PC-3 (cell line): Measurements from ENCODE around the gene PTPRE. TPM values are rescaled to one million over a fixed set of nuclear protein-coding genes. Genes with fewer than 3 reads are reported as not detected.

ENCODE experiments used
- ATAC-seq: fragments of 200-7000 bp; cut with Tn5 transposase; 2 replicates; pipeline ENCODE4 v1.9.1; 2020; ENCODE audit warnings: mild to moderate bottlenecking, moderate library complexity
- BruUV-seq: library from RNA; stranded (reverse); fragments of 400-500 nt; replicated peaks from 2 replicates; lab custom pipeline; 2021; lab: Mats Ljungman, UMichigan
- CTCF ChIA-PET: fragments of 300-600 bp; sonication (Branson Sonifier 250); formaldehyde crosslinking; loops from one replicate; lab custom pipeline; 2022; ENCODE audit warnings: antibody characterized with exemption; lab: Charles Lee
- POLR2A ChIA-PET: fragments of 300-600 bp; sonication (Branson Sonifier 250); formaldehyde crosslinking; loops from one replicate; lab custom pipeline; 2022; ENCODE audit warnings: antibody characterized with exemption; ENCODE audit not compliant: unreplicated experiment; lab: Charles Lee
- DNase-seq: peaks from one replicate; pipeline ENCODE4 v3.0.0-alpha.2; 2015
- H2AFZ ChIP-seq: fragments of 300-600 bp; sonication (generic); 2 replicates; pipeline ENCODE4 v1.6.0; 2016; ENCODE audit warnings: antibody characterized with exemption, low read length
- H3F3A ChIP-seq: fragments of 300-600 bp; sonication (generic); one replicate; pipeline ENCODE4 v1.6.0; 2017; ENCODE audit warnings: antibody characterized with exemption, low read length, control low read depth, mild to moderate bottlenecking; ENCODE audit not compliant: unreplicated experiment
- H3K27ac ChIP-seq: fragments of 300-600 bp; sonication (generic); 2 replicates; pipeline ENCODE4 v1.5.1; 2016; ENCODE audit warnings: mild to moderate bottlenecking, low read length
- H3K27me3 ChIP-seq: fragments of 300-600 bp; sonication (generic); 2 replicates; pipeline ENCODE4 v1.6.1; 2016; ENCODE audit warnings: low read length, mixed read lengths
- H3K36me3 ChIP-seq: fragments of 300-600 bp; sonication (generic); 2 replicates; pipeline ENCODE4 v1.6.1; 2016; ENCODE audit warnings: low read depth, mixed run types, low read length, mixed read lengths
- H3K4me1 ChIP-seq: fragments of 300-600 bp; sonication (generic); 2 replicates; pipeline ENCODE4 v1.5.1; 2016; ENCODE audit warnings: low read length; ENCODE audit not compliant: insufficient read depth
- H3K4me2 ChIP-seq: fragments of 300-600 bp; sonication (generic); 2 replicates; pipeline ENCODE4 v1.6.0; 2016; ENCODE audit warnings: low read length
- H3K4me3 ChIP-seq: fragments of 300-600 bp; sonication (generic); 2 replicates; pipeline ENCODE4 v1.5.1; 2016; ENCODE audit warnings: mild to moderate bottlenecking, low read length, mixed read lengths
- H3K79me2 ChIP-seq: fragments of 300-600 bp; sonication (generic); 2 replicates; pipeline ENCODE4 v1.6.1; 2017; ENCODE audit warnings: low read length, mixed read lengths
- H3K9ac ChIP-seq: fragments of 300-600 bp; sonication (generic); 2 replicates; pipeline ENCODE4 v1.6.0; 2016; ENCODE audit warnings: mild to moderate bottlenecking, low read length
- H3K9me2 ChIP-seq: fragments of 300-600 bp; sonication (generic); replicated peaks from 2 replicates; pipeline ENCODE4 v1.6.1; 2016; ENCODE audit warnings: mixed run types, low read length, mixed read lengths
- H3K9me3 ChIP-seq: fragments of 300-600 bp; sonication (generic); 2 replicates; pipeline ENCODE4 v1.6.1; 2016; ENCODE audit warnings: low read length, mixed read lengths
- H4K20me1 ChIP-seq: fragments of 300-600 bp; sonication (generic); 2 replicates; pipeline ENCODE4 v1.6.1; 2016; ENCODE audit warnings: low read length, mixed read lengths
- EZH2 ChIP-seq: fragments of 300-600 bp; sonication (generic); IDR thresholded peaks from one replicate; pipeline ENCODE4 v1.6.1; 2017; ENCODE audit warnings: antibody characterized with exemption, mild to moderate bottlenecking, low read length; ENCODE audit not compliant: unreplicated experiment
- EZH2phosphoT487 ChIP-seq: fragments of 300-600 bp; sonication (generic); IDR thresholded peaks from 2 replicates; pipeline ENCODE4 v1.6.1; 2018; ENCODE audit warnings: mild to moderate bottlenecking, antibody characterized with exemption, low read length, borderline replicate concordance
- intact Hi-C: fragments of 100-400 bp; cut with micrococcal nuclease; formaldehyde crosslinking; loops from 2 replicates; pipeline ENCODE4 v1.9.0; 2023
- total RNA-seq: library from RNA; depleted of rRNA; stranded (reverse); fragments of >200 nt; gene quantifications from 2 replicates; pipeline ENCODE4 v1.2.3, GENCODE V29; 2014
- TF ChIP-seq, protein P1 (sequence below): fragments of 300-600 bp; sonication (generic); conservative IDR thresholded peaks from 2 replicates; pipeline ENCODE4 v1.5.1; 2017; ENCODE audit warnings: antibody characterized with exemption, low read depth, mild to moderate bottlenecking, low read length

Gene PTPRE
- total RNA-seq, 1 experiment from 2014 or later = 3.1 TPM

DNA sequence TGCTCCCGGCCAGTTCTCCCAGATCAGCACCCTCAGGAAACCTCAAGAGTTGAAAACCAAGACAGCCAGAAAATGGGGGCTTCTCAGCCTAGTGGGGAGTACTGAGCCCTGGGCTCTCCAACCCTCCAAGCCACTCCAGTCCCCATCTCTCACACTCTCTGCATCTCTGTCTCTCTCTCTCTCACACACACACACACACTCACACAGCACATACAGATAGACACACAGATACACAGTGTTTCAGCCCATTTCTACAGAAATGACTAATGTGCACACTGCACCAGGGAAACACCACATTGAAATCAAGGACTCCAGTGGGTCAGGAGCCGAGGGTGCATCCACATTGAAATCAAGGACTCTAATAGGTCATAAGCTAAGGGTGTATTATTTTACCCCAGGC, 111.8 kb downstream of the PTPRE start:
- Histone ChIP-seq H3F3A (no peaks in the 10 kb centered on the region), H3K9ac (no peak overlapping the region), H3K4me2 (no peak overlapping the region), H3K4me1 (no peaks in the 10 kb centered on the region), H3K9me3 (no peaks in the 10 kb centered on the region), H2AFZ (no peak overlapping the region), H3K27ac (no peak overlapping the region), H3K79me2 (no peaks in the 10 kb centered on the region), H3K4me3 (no peak overlapping the region), H3K9me2 (no peaks in the 10 kb centered on the region), H3K36me3 (no peaks in the 10 kb centered on the region), H3K27me3 (no peaks in the 10 kb centered on the region; the same call in 1 of the 2 replicates), H4K20me1 (no peaks in the 10 kb centered on the region)
- TF ChIP-seq EZH2phosphoT487 (no peak), EZH2 (no peak)
- TF ChIP-seq, protein P1, sequence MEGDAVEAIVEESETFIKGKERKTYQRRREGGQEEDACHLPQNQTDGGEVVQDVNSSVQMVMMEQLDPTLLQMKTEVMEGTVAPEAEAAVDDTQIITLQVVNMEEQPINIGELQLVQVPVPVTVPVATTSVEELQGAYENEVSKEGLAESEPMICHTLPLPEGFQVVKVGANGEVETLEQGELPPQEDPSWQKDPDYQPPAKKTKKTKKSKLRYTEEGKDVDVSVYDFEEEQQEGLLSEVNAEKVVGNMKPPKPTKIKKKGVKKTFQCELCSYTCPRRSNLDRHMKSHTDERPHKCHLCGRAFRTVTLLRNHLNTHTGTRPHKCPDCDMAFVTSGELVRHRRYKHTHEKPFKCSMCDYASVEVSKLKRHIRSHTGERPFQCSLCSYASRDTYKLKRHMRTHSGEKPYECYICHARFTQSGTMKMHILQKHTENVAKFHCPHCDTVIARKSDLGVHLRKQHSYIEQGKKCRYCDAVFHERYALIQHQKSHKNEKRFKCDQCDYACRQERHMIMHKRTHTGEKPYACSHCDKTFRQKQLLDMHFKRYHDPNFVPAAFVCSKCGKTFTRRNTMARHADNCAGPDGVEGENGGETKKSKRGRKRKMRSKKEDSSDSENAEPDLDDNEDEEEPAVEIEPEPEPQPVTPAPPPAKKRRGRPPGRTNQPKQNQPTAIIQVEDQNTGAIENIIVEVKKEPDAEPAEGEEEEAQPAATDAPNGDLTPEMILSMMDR = no peak
- no peak for DNase-seq
- intact Hi-C loops = no loop called here
- BruUV-seq = no TSS peak
- POLR2A ChIA-PET = no interaction called here
- CTCF ChIA-PET = no interaction called here
- ATAC-seq = no peak

DNA sequence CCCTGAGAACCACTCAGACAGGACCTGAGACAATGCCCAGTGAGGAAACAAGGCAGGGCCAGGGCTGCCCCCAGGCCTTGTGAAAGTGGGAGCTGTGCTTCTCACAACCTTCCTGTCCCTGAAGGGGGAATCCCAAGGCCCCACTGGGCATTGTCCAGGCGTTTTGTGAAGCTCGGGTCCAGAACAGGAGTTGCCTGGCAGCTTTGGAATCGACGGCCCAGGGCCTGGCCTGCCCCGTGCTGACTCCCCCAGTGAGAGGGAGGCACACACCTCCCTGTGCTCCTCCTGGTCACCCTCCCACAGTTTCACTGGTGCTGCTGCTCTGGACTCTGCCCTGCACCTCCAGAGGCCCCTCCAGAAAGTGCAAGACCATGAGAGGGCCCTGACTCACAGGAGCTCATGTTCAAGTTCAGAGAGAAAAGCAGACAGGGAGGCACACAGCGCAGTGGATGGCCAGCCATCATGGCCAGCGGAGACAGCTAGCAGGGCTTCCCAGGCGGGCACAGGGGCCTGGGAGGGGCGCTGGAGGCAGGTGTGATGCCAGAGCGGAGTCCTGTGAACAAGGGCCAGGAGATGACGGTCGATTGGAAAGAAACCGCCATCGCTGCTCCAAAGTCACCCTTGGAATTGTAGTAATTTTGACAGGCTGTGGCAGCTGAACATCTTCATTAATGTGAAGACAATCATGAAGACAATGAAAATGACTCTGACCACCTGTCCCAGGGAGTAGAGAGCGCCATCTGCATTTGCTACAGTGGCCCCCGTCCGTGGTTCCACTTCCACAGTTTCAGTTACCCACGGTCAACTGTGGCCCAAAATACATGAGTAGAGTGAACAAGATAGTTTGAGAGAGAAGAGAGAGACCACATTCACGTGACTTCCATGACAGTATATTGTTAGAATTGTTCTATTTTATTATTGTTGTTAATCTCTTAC, 115.6 kb downstream of the PTPRE start:
- POLR2A ChIA-PET = no interaction called here

More for the DNA sequence above, 115.6 kb downstream of the PTPRE start:
- no peak for TF ChIP-seq EZH2
- TF ChIP-seq EZH2phosphoT487 = no peak
- TF ChIP-seq, protein P1 = no peak
- no peaks in the 10 kb centered on the region for H3K36me3 ChIP-seq
- intact Hi-C loops = no loop called here
- H4K20me1 ChIP-seq = no peaks in the 10 kb centered on the region
- H3K9ac ChIP-seq = no peak overlapping the region
- H3K4me3 ChIP-seq = no peak overlapping the region
- no peaks in the 10 kb centered on the region for H3F3A ChIP-seq
- no peaks in the 10 kb centered on the region for H3K9me3 ChIP-seq
- no peaks in the 10 kb centered on the region; the same call in 1 of the 2 replicates for H3K27me3 ChIP-seq
- H3K9me2 ChIP-seq = no peaks in the 10 kb centered on the region
- H3K79me2 ChIP-seq = no peaks in the 10 kb centered on the region
- ATAC-seq (no peak), DNase-seq (no peak)
- CTCF ChIA-PET = no interaction called here
- no peaks in the 10 kb centered on the region for H3K4me1 ChIP-seq
- no peak overlapping the region for H2AFZ ChIP-seq
- no peak overlapping the region for H3K27ac ChIP-seq
- BruUV-seq = no TSS peak
- no peak overlapping the region for H3K4me2 ChIP-seq
